NCI-H82 treated with DMSO at 0.1 percent for 48 hours (cell line): ENCODE measurements around the gene ABTB1.
A peak's percentile ranks its signal among the peaks of the same experiment; 100 is the strongest.

Source experiments
- DNase-seq: peaks from one replicate; lab custom pipeline; 2025; ENCODE audit not compliant: unreplicated experiment; lab: John Stamatoyannopoulos, UW

ABTB1 gene

GRCh38 chr3:127686512-127686894, 13.8 kb downstream of the ABTB1 start:
- DNase-seq, result no peak

- no peak for DNase-seq
Measured at GRCh38 chr3:127687228-127687737, 14.5 kb downstream of the ABTB1 start.

GRCh38 chr3:127688022-127688415, 15.3 kb downstream of the ABTB1 start:
- no peak for DNase-seq

- peak; percentile 72 for DNase-seq
Measured at GRCh38 chr3:127688416-127689265, 15.9 kb downstream of the ABTB1 start.

- no peak for DNase-seq
Measured at GRCh38 chr3:127689266-127689860, 16.6 kb downstream of the ABTB1 start.

- no peak for DNase-seq
Measured at GRCh38 chr3:127690106-127690505, 17.4 kb downstream of the ABTB1 start.

- DNase-seq, result peak; percentile 35
Measured at GRCh38 chr3:127690823-127691452, 18.2 kb downstream of the ABTB1 start.

GRCh38 chr3:127691489-127691888, 18.7 kb downstream of the ABTB1 start:
- DNase-seq, result no peak

GRCh38 chr3:127691974-127692373, 19.2 kb downstream of the ABTB1 start:
- no peak for DNase-seq

- DNase-seq, result no peak
Measured at GRCh38 chr3:127692501-127693335, 20.0 kb downstream of the ABTB1 start.

GRCh38 chr3:127693336-127693843, 20.6 kb downstream of the ABTB1 start:
- no peak for DNase-seq

- no peak for DNase-seq
Measured at GRCh38 chr3:127694467-127695215, 21.9 kb downstream of the ABTB1 start.

- peak; percentile 81 for DNase-seq
Measured at GRCh38 chr3:127697551-127698240, 24.9 kb downstream of the ABTB1 start.

- no peak for DNase-seq
Measured at GRCh38 chr3:127698286-127698685, 25.5 kb downstream of the ABTB1 start.

- DNase-seq, result no peak
Measured at GRCh38 chr3:127698691-127699415, 26.1 kb downstream of the ABTB1 start.

GRCh38 chr3:127699416-127700300, 26.9 kb downstream of the ABTB1 start:
- peak; percentile 76 for DNase-seq

- DNase-seq, result no peak
Measured at GRCh38 chr3:127700406-127700805, 27.7 kb downstream of the ABTB1 start.
